Upper lobe of right lung (tissue), 1 donor: Measurements from ENCODE around the gene GABRB1. TPM values are rescaled to one million over a fixed set of nuclear protein-coding genes. Genes with fewer than 3 reads are reported as not detected.

Source experiments
- ATAC-seq: fragments of 200-7000 bp; cut with Tn5 transposase; one replicate; pipeline ENCODE4 v1.9.1; 2020; ENCODE audit warnings: mild to moderate bottlenecking, moderate library complexity
- DNase-seq: peaks from one replicate; pipeline ENCODE4 v3.0.0-alpha.2; 2020
- H3K27ac ChIP-seq: fragments of 200-600 bp; one replicate; pipeline ENCODE4 v1.8.0; 2022
- H3K27me3 ChIP-seq: fragments of 200-600 bp; one replicate; pipeline ENCODE4 v1.8.0; 2022; ENCODE audit warnings: mild to moderate bottlenecking
- H3K36me3 ChIP-seq: fragments of 200-600 bp; one replicate; pipeline ENCODE4 v1.8.0; 2022
- H3K4me1 ChIP-seq: fragments of 200-600 bp; one replicate; pipeline ENCODE4 v1.8.0; 2022
- H3K4me3 ChIP-seq: fragments of 200-600 bp; one replicate; pipeline ENCODE4 v1.8.0; 2022; ENCODE audit warnings: mild to moderate bottlenecking
- H3K9me3 ChIP-seq: fragments of 200-600 bp; one replicate; pipeline ENCODE4 v1.8.0; 2022
- intact Hi-C: fragments of 100-400 bp; cut with DNase I; formaldehyde crosslinking; loops from one replicate; pipeline ENCODE4 v1.11.0; 2022
- total RNA-seq: library from RNA; stranded (reverse); fragmentation: NEBNext Ultra II Directional; extraction: Animal tissue kit (Norgen Biotek cat#: 25700); gene quantifications from one replicate; pipeline ENCODE4 v1.2.1, GENCODE V29; 2021
- TF ChIP-seq, protein P1 (sequence below): fragments of 200-600 bp; IDR thresholded peaks from one replicate; pipeline ENCODE4 v1.8.0; 2022; ENCODE audit warnings: antibody characterized with exemption
- donor health status: DM: no; HTN: yes; CAD: no; lungs with severe emphysema.

Gene GABRB1
- total RNA-seq, 1 donor from 2014 or later, result not detected

DNA sequence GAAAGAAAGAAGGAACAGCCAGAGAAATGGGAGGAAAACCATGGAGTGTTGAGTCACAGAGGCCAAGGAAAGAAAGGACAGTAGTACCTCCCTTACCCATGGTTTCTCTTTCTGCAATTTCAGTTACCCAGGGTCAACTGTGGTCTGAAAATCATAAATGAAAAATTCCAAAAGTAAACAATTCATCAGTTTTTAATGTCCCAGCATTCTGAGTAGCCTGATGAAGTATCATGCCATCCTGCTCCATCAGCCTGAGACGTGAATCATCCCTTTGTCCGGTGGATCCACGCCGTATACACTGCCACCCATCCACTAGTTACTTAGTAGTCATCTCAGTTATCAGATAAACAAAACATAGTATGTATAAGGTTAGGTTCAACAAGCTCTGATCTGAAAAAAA lies 318.0 kb downstream of the GABRB1 start:
- H3K27me3 ChIP-seq, result no peaks in the 10 kb centered on the region
- H3K4me1 ChIP-seq, result no peaks in the 10 kb centered on the region
- no peaks in the 10 kb centered on the region for H3K36me3 ChIP-seq
- H3K27ac ChIP-seq, result no peak overlapping the region
- ATAC-seq (no peak), DNase-seq (no peak)
- no peak overlapping the region for H3K4me3 ChIP-seq
- TF ChIP-seq, protein P1, sequence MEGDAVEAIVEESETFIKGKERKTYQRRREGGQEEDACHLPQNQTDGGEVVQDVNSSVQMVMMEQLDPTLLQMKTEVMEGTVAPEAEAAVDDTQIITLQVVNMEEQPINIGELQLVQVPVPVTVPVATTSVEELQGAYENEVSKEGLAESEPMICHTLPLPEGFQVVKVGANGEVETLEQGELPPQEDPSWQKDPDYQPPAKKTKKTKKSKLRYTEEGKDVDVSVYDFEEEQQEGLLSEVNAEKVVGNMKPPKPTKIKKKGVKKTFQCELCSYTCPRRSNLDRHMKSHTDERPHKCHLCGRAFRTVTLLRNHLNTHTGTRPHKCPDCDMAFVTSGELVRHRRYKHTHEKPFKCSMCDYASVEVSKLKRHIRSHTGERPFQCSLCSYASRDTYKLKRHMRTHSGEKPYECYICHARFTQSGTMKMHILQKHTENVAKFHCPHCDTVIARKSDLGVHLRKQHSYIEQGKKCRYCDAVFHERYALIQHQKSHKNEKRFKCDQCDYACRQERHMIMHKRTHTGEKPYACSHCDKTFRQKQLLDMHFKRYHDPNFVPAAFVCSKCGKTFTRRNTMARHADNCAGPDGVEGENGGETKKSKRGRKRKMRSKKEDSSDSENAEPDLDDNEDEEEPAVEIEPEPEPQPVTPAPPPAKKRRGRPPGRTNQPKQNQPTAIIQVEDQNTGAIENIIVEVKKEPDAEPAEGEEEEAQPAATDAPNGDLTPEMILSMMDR, result no peak
- no peaks in the 10 kb centered on the region for H3K9me3 ChIP-seq
- intact Hi-C loops, result no loop called here

DNA sequence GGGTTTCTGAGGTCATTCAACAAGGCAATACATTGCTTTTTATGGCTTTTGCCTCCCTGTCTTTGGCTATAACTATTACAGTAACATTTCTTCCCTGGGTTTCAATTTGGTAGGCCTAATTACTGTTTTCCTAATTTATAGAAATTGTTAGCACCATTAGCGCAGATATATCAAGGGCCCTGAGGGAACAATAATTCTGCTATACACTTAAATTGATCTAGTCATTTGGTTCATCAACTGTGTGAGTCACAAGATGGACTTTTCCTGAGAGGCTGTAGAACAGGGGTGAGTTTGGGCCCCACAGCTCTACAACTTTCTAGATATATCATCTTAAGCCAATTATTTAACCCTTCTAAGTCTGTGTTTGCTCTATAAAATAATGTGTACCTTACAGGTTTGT lies 324.2 kb downstream of the GABRB1 start:
- Histone ChIP-seq H3K4me3 (no peak overlapping the region), H3K27ac (no peak overlapping the region), H3K4me1 (no peaks in the 10 kb centered on the region), H3K36me3 (no peaks in the 10 kb centered on the region), H3K27me3 (no peaks in the 10 kb centered on the region), H3K9me3 (no peaks in the 10 kb centered on the region)
- DNase-seq (no peak), ATAC-seq (no peak)
- TF ChIP-seq, protein P1, result no peak
- intact Hi-C loops, result no loop called here

DNA sequence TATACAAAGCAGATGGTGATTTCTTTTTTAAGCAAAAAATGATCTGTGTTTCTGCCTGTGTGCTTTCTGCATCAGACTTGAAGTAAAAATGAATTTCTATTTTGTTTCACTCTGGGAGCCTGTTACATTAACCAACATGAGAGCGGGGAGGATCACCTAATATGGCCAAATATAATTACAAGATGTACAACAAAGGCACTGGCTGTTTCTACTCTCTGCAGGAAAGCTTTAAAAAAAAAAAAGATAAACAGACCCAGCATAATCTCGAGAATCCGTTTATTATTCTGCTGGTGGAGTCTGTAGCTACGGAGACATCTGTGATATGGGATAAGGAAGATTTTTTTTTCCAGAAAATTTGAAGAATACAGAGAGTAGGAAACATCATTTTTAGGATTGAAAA lies 328.5 kb downstream of the GABRB1 start:
- intact Hi-C loops, result no loop called here
- H3K36me3 ChIP-seq, result no peaks in the 10 kb centered on the region
- H3K4me1 ChIP-seq, result no peaks in the 10 kb centered on the region
- H3K4me3 ChIP-seq, result no peak overlapping the region
- TF ChIP-seq, protein P1, result no peak
- H3K9me3 ChIP-seq, result no peaks in the 10 kb centered on the region
- ATAC-seq (no peak), DNase-seq (no peak)
- H3K27ac ChIP-seq, result no peak overlapping the region
- no peaks in the 10 kb centered on the region for H3K27me3 ChIP-seq

DNA sequence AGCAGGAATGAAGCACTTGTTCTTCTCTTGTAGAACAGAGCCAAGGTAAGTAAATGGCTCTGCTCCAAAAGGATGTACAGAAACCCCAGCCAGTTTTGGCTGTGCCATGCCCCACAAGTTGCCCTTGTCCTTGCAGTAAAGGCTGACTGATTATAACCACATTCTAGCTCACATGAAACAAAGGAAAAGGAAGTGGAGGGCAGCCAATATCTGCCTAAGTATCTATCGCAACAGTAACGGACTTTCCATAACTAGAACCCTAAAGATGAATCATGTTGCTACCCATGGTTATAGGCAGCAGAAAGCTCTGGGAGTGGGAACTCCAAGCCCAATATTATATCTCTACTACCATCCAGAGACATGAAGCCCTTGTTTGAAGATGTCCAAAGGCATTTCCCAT lies 336.4 kb downstream of the GABRB1 start:
- no peak overlapping the region for H3K27ac ChIP-seq
- TF ChIP-seq, protein P1, result no peak
- H3K27me3 ChIP-seq, result no peaks in the 10 kb centered on the region
- DNase-seq, result no peak
- no peaks in the 10 kb centered on the region for H3K4me1 ChIP-seq
- H3K36me3 ChIP-seq, result no peaks in the 10 kb centered on the region
- no peak for ATAC-seq
- intact Hi-C loops, result no loop called here
- H3K4me3 ChIP-seq, result no peak overlapping the region
- H3K9me3 ChIP-seq, result no peaks in the 10 kb centered on the region

DNA sequence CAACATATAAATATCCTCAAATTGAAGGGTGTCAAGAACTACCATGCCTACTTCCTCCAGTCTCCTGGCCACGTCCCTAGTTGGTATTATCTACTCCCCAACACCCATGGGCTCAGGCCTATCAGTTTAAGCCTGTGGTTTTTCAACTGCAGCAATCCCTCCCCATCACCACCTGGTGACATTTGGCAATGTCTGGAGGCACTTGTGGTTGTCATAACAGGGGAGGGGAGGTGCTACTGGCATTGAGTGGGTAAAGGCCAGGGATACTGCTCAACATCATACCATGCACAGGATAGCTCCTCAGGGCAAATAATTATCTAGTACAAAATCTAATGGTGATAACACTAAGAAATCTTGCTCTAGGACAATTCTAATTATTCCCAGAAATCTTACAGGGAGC lies 336.8 kb downstream of the GABRB1 start:
- Histone ChIP-seq H3K9me3 (no peaks in the 10 kb centered on the region), H3K4me1 (no peaks in the 10 kb centered on the region), H3K27me3 (no peaks in the 10 kb centered on the region), H3K36me3 (no peaks in the 10 kb centered on the region), H3K27ac (no peak overlapping the region), H3K4me3 (no peak overlapping the region)
- intact Hi-C loops, result no loop called here
- DNase-seq (no peak), ATAC-seq (no peak)
- TF ChIP-seq, protein P1, result no peak

DNA sequence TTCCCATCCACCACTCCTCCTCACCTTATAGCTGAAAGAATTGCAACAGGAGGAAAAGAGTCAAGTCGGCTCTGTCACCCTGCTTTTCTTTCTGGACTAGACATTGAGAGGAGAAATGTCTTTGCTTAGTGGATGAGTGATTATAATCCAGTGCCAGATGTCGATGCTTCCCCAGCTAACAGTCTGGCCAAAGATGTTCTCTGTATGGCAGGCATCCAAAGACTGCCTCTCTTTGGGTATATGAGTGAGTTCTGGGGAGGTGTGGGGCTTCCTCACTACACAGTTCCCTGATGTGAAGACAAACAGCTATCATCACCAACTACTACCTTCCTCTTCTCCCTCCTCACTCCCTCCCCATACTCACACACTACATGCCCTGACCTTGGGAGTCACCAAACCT lies 341.2 kb downstream of the GABRB1 start:
- ATAC-seq (no peak), DNase-seq (no peak)
- Histone ChIP-seq H3K27ac (no peak overlapping the region), H3K4me3 (no peak overlapping the region), H3K4me1 (no peaks in the 10 kb centered on the region), H3K36me3 (no peaks in the 10 kb centered on the region), H3K27me3 (no peaks in the 10 kb centered on the region), H3K9me3 (no peaks in the 10 kb centered on the region)
- TF ChIP-seq, protein P1, result no peak
- intact Hi-C loops, result no loop called here
